ENCODE measurements around the gene NUDT3. TPM values are rescaled to one million over a fixed set of nuclear protein-coding genes. Genes with fewer than 3 reads are reported as not detected.

The NUDT3 gene
- total RNA-seq, 1 experiment from 2014 or later, result 48.4 TPM

GRCh38 chr6:34236443-34237315 lies 155.8 kb downstream of the NUDT3 start, which contains the start of gene HMGA1:
TSS of gene HMGA1 (plus strand) at chr6:34236873. CDS start at chr6:34240781, 3,908 bp downstream.
- no TSS peak for BruUV-seq (replicated peaks)
- Mint-ChIP-seq H3K9me3 (ENCODE audit: low read depth, unreplicated experiment) (no peaks in the 10 kb centered on the region), H3K27ac (ENCODE audit: unreplicated experiment) (peak within 1 kb of the TSS; percentile 97), H3K36me3 (ENCODE audit: insufficient read depth, unreplicated experiment) (peaks cover 69% of the 10 kb centered on the region), H3K27me3 (ENCODE audit: unreplicated experiment) (no peaks in the 10 kb centered on the region), H3K4me3 (ENCODE audit: low read depth, unreplicated experiment) (peak within 1 kb of the TSS; percentile 81), H3K4me1 (ENCODE audit: low read depth, unreplicated experiment) (peaks cover 57% of the 10 kb centered on the region)
- CTCF ChIA-PET, result interaction anchor here (0.6 to 1.4 kb wide), 14 partner anchors 10 to 491 kb away, joined by 3 to 20 read pairs (median 4); no protein-coding TSS in a partner anchor
- no peak for TF ChIP-seq CTCF (IDR thresholded peaks at IDR 0.05; ENCODE audit: unreplicated experiment)
- intact Hi-C loops (cut with micrococcal nuclease; ENCODE audit: unreplicated experiment), result loop anchor here (5.0 kb wide), 1 partner anchor 519 kb away; no protein-coding TSS in a partner anchor
- peak; percentile 98 for DNase-seq

GRCh38 chr6:34236131-34236442 lies 156.4 kb downstream of the NUDT3 start:
- CTCF ChIA-PET, result interaction anchor here (0.8 to 1.4 kb wide), 10 partner anchors 10 to 180 kb away, joined by 3 to 20 read pairs (median 4); no protein-coding TSS in a partner anchor
- no peak for TF ChIP-seq CTCF (IDR thresholded peaks at IDR 0.05; ENCODE audit: unreplicated experiment)
- intact Hi-C loops (cut with micrococcal nuclease; ENCODE audit: unreplicated experiment), result loop anchor here (5.0 kb wide), 1 partner anchor 519 kb away; no protein-coding TSS in a partner anchor
- TSS peak; percentile 99 for BruUV-seq (replicated peaks)
- Mint-ChIP-seq H3K4me3 (ENCODE audit: low read depth, unreplicated experiment) (peak overlapping the region; percentile 81), H3K4me1 (ENCODE audit: low read depth, unreplicated experiment) (peaks cover 51% of the 10 kb centered on the region), H3K27ac (ENCODE audit: unreplicated experiment) (peak overlapping the region; percentile 89), H3K36me3 (ENCODE audit: insufficient read depth, unreplicated experiment) (peaks cover 63% of the 10 kb centered on the region), H3K9me3 (ENCODE audit: low read depth, unreplicated experiment) (no peaks in the 10 kb centered on the region), H3K27me3 (ENCODE audit: unreplicated experiment) (no peaks in the 10 kb centered on the region)
- no peak for DNase-seq

GRCh38 chr6:34235307-34236130 lies 156.9 kb downstream of the NUDT3 start:
- no TSS peak for BruUV-seq (replicated peaks)
- intact Hi-C loops (cut with micrococcal nuclease; ENCODE audit: unreplicated experiment), result loop anchor here (5.0 kb wide), 1 partner anchor 518 kb away; no protein-coding TSS in a partner anchor
- Mint-ChIP-seq H3K27ac (ENCODE audit: unreplicated experiment) (peak overlapping the region; percentile 89), H3K27me3 (ENCODE audit: unreplicated experiment) (no peaks in the 10 kb centered on the region), H3K36me3 (ENCODE audit: insufficient read depth, unreplicated experiment) (peaks cover 57% of the 10 kb centered on the region), H3K4me1 (ENCODE audit: low read depth, unreplicated experiment) (peaks cover 51% of the 10 kb centered on the region), H3K4me3 (ENCODE audit: low read depth, unreplicated experiment) (peak overlapping the region; percentile 81), H3K9me3 (ENCODE audit: low read depth, unreplicated experiment) (no peaks in the 10 kb centered on the region)
- CTCF ChIA-PET, result interaction anchor here (1.3 kb wide), 1 partner anchor 39 kb away, joined by 20 read pairs; no protein-coding TSS in a partner anchor
- TF ChIP-seq CTCF (IDR thresholded peaks at IDR 0.05; ENCODE audit: unreplicated experiment), result no peak
- DNase-seq, result peak; percentile 85

GRCh38 chr6:34234667-34235306 lies 157.7 kb downstream of the NUDT3 start:
- Mint-ChIP-seq H3K9me3 (ENCODE audit: low read depth, unreplicated experiment) (no peaks in the 10 kb centered on the region), H3K36me3 (ENCODE audit: insufficient read depth, unreplicated experiment) (peaks cover 52% of the 10 kb centered on the region), H3K4me3 (ENCODE audit: low read depth, unreplicated experiment) (peak overlapping the region; percentile 1), H3K4me1 (ENCODE audit: low read depth, unreplicated experiment) (peaks cover 51% of the 10 kb centered on the region), H3K27ac (ENCODE audit: unreplicated experiment) (peak overlapping the region; percentile 82), H3K27me3 (ENCODE audit: unreplicated experiment) (no peaks in the 10 kb centered on the region)
- no TSS peak for BruUV-seq (replicated peaks)
- intact Hi-C loops (cut with micrococcal nuclease; ENCODE audit: unreplicated experiment), result loop anchor here (5.0 kb wide), 1 partner anchor 517 kb away; no protein-coding TSS in a partner anchor
- DNase-seq, result no peak
- CTCF ChIA-PET, result interaction anchor here (1.5 kb wide), 1 partner anchor 11 kb away, joined by 5 read pairs; no protein-coding TSS in a partner anchor
- TF ChIP-seq CTCF (IDR thresholded peaks at IDR 0.05; ENCODE audit: unreplicated experiment), result no peak
